Adrenal gland (tissue), 12 donors: ENCODE measurements around the gene RECQL. TPM values are rescaled to one million over a fixed set of nuclear protein-coding genes. Genes with fewer than 3 reads are reported as not detected.

Experiments used
- DNase-seq, 7 donors: peaks; one replicate each; pipeline ENCODE4 v3.0.0-alpha.2; 2019 to 2020
- H3K27ac ChIP-seq, 5 donors: fragments of 200-600 bp; sonication (generic) in 4 of 5; 1 replicate in 3 of 5; 2 replicates in 2 of 5; pipeline versions ENCODE4 v1.5.1 to v1.8.0; 2016 to 2020; ENCODE audit warnings: mild to moderate bottlenecking in 1 of 5
- H3K27me3 ChIP-seq: fragments of 200-600 bp; 2 replicates; pipeline ENCODE4 v1.8.0; 2021
- H3K36me3 ChIP-seq, 2 donors: fragments of 200-600 bp; replicated peaks in 1 of 2; 1 replicate in 1 of 2; 2 replicates in 1 of 2; pipeline versions ENCODE4 v1.5.1 to v1.8.0; 2018 to 2022
- H3K4me1 ChIP-seq, 2 donors: fragments of 200-600 bp; replicated peaks in 1 of 2; 1 replicate in 1 of 2; 2 replicates in 1 of 2; pipeline versions ENCODE4 v1.5.1 to v1.8.0; 2018 to 2021
- H3K4me3 ChIP-seq, 4 donors: fragments of 200-600 bp; sonication (generic) in 3 of 4; one replicate each; pipeline ENCODE4 v1.5.1; 2016 to 2018
- H3K9me3 ChIP-seq, 3 donors: fragments of 200-600 bp; sonication (generic) in 1 of 3; replicated peaks in 1 of 3; 1 replicate in 2 of 3; 2 replicates in 1 of 3; pipeline versions ENCODE4 v1.5.1 to v1.8.0; 2016 to 2021
- CTCF ChIP-seq, 6 experiments: fragments of 450-650 bp in 4 of 6; fragments of 200-600 bp in 2 of 6; sonication (generic) in 1 of 6; IDR thresholded peaks; 1 replicate in 5 of 6; 2 replicates in 1 of 6; pipeline versions ENCODE4 v1.5.1 to v1.8.0; 2016 to 2021; ENCODE audit warnings: antibody characterized with exemption in 6 of 6, mild to moderate bottlenecking in 2 of 6, moderate library complexity in 1 of 6
- POLR2A ChIP-seq, 2 donors: fragments of 450-650 bp; IDR thresholded peaks; one replicate each; pipeline ENCODE4 v1.6.1; 2017; ENCODE audit warnings: antibody characterized with exemption in 2 of 2, mild to moderate bottlenecking in 2 of 2, moderate library complexity in 1 of 2
- WGBS, 4 donors: extraction: QIAGEN DNeasy Blood & Tissue Kit in 2 of 4; methylation state at CpG; one replicate each; pipeline versions ENCODE4 v1.1.5 to v1.1.7; 2013 to 2017; 5-methylcytosine and 5-hydroxymethylcytosine counted together
- intact Hi-C, 2 donors: fragments of 100-400 bp; cut with DNase I; formaldehyde crosslinking; loops; one replicate each; pipeline versions ENCODE4 v1.14.1 to v1.15.0; 2022 to 2023
- polyA plus RNA-seq, 3 donors: library from polyadenylated mRNA; stranded (reverse); fragments of 200-250 nt in 2 of 3; fragments of 350-450 nt in 1 of 3; fragmentation: Illumina TruSeq in 1 of 3; extraction: RNeasy Lipid Tissue Mini Kit (QIAGEN cat#74804) in 1 of 3; gene quantifications; one replicate each; pipeline ENCODE4 v1.2.3, GENCODE V29; 2013 to 2014
- total RNA-seq, 9 donors: library from RNA; depleted of rRNA in 4 of 9; stranded (reverse); fragments of >200 nt in 4 of 9; fragments of 120-200 nt in 1 of 9; fragmentation: NEBNext Ultra II Directional in 1 of 9; extraction: Animal tissue kit (Norgen Biotek cat#: 25700) in 1 of 9; gene quantifications; one replicate each; pipeline versions ENCODE4 v1.1.0 to v1.2.4, GENCODE V29; 2013 to 2023
- donor health status: healthy with polysubstance abuse.
- donor health status: Bipolar disorder and iron deficiency.
- donor health status: DM: yes; HTN: yes; CAD: no.
- donor health status: DM: no; HTN: no; CAD: no.
- donor health status: DM: no; HTN: no; CAD: no.
- donor health status: DM: yes; HTN: yes; CAD: no.

The RECQL gene
- total and polyA plus RNA-seq, 12 donors, result 12.6 to 42.1 (median 25.8) TPM

- no peak overlapping the region for H3K4me3 ChIP-seq
- H3K4me1 ChIP-seq, result no peaks in the 10 kb centered on the region
- DNase-seq, result no peak
- H3K27ac ChIP-seq, result no peak overlapping the region
- no peaks in the 10 kb centered on the region for H3K36me3 ChIP-seq
- intact Hi-C loops, result loop anchor here in 1 of 2 donors (5.0 kb wide), 1 partner anchor 212 kb away; no protein-coding TSS in a partner anchor
- no peak for TF ChIP-seq CTCF (IDR thresholded peaks at IDR 0.05)
- no peak for TF ChIP-seq POLR2A (IDR thresholded peaks at IDR 0.05)
- no peaks in the 10 kb centered on the region for H3K27me3 ChIP-seq
- H3K9me3 ChIP-seq, result no peaks in the 10 kb centered on the region
Measured at GRCh38 chr12:21539797-21540196, 38.4 kb upstream of the RECQL start.

GRCh38 chr12:21538061-21538653 lies 36.7 kb upstream of the RECQL start:
- Histone ChIP-seq H3K4me3 (no peak overlapping the region), H3K27me3 (no peaks in the 10 kb centered on the region), H3K4me1 (no peaks in the 10 kb centered on the region), H3K36me3 (no peaks in the 10 kb centered on the region), H3K9me3 (no peaks in the 10 kb centered on the region), H3K27ac (no peak overlapping the region)
- 82 to 88% (median 86%) methylated on average over 5 of the region's 5 CpGs for WGBS, 4 donors
- no peak for DNase-seq
- intact Hi-C loops, result loop anchor here in 1 of 2 donors (5.0 kb wide), 1 partner anchor 211 kb away; no protein-coding TSS in a partner anchor
- TF ChIP-seq CTCF (IDR thresholded peaks at IDR 0.05) (no peak), POLR2A (IDR thresholded peaks at IDR 0.05) (no peak)

GRCh38 chr12:21529456-21529855 lies 28.0 kb upstream of the RECQL start:
- no peaks in the 10 kb centered on the region for H3K9me3 ChIP-seq
- no peak overlapping the region for H3K4me3 ChIP-seq
- no peak for DNase-seq
- intact Hi-C loops, result no loop called here
- no peaks in the 10 kb centered on the region for H3K36me3 ChIP-seq
- H3K27me3 ChIP-seq, result no peaks in the 10 kb centered on the region
- no peak overlapping the region for H3K27ac ChIP-seq
- TF ChIP-seq CTCF (IDR thresholded peaks at IDR 0.05) (no peak), POLR2A (IDR thresholded peaks at IDR 0.05) (no peak)
- H3K4me1 ChIP-seq, result no peaks in the 10 kb centered on the region
- WGBS, 4 donors, result 81 to 93% (median 87%) methylated on average over 2 of the region's 2 CpGs

GRCh38 chr12:21528953-21529352 lies 27.5 kb upstream of the RECQL start:
- 86 to 89% (median 87%) methylated on average over 5 of the region's 5 CpGs for whole genome bisulfite sequencing, 4 donors
- intact Hi-C loops, result no loop called here
- H3K4me3 ChIP-seq, result no peak overlapping the region

More at GRCh38 chr12:21528953-21529352, 27.5 kb upstream of the RECQL start:
- H3K4me1 ChIP-seq, result no peaks in the 10 kb centered on the region
- no peaks in the 10 kb centered on the region for H3K9me3 ChIP-seq
- no peaks in the 10 kb centered on the region for H3K27me3 ChIP-seq
- DNase-seq, result no peak
- no peaks in the 10 kb centered on the region for H3K36me3 ChIP-seq
- TF ChIP-seq CTCF (IDR thresholded peaks at IDR 0.05), result no peak
- TF ChIP-seq POLR2A (IDR thresholded peaks at IDR 0.05), result no peak
- H3K27ac ChIP-seq, result no peak overlapping the region
